NCI-H510A treated with DMSO at 0.1 percent for 48 hours (cell line): Measurements from ENCODE around the gene HSD3B7.
A peak's percentile ranks its signal among the peaks of the same experiment; 100 is the strongest.

Experiments
- DNase-seq: peaks from one replicate; lab custom pipeline; 2025; lab: John Stamatoyannopoulos, UW

Gene HSD3B7

DNA sequence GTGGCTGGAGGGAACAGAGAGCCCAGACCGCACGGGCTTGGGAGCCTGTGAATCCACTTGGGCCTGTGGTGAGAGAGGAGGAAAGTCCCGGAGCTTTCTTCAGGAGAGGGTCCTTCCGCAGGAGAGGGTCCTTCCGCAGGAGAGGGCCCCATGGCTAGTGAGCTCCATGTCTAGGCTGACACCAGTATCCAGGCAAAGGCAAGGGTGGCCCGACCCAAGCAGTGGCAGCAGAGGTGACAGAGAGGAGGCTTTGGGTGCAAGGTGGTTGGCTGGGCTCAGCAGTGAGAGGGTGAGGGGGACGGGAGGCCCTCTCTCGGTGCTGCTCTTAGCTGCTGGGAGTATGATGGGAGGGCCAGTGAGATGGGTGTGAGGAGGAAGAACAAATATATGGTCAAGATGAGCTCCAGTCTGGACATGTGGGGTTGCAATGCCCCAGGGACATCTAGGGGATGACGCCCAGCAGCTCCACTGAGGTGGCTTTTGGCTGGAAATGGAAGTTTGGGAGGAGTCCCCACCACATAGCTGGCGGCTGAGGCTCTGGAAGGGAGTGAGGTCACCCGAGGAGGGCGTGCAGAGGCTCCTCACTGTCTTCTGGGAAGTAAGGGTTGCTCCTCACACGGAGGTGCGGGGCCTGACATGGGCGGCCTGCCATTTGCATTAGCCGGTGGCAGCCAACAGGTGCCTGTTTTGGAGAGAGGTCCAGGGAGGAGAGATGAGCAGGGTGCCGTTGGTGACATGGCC is 2.3 kb upstream of the HSD3B7 start:
- no peak for DNase-seq

DNA sequence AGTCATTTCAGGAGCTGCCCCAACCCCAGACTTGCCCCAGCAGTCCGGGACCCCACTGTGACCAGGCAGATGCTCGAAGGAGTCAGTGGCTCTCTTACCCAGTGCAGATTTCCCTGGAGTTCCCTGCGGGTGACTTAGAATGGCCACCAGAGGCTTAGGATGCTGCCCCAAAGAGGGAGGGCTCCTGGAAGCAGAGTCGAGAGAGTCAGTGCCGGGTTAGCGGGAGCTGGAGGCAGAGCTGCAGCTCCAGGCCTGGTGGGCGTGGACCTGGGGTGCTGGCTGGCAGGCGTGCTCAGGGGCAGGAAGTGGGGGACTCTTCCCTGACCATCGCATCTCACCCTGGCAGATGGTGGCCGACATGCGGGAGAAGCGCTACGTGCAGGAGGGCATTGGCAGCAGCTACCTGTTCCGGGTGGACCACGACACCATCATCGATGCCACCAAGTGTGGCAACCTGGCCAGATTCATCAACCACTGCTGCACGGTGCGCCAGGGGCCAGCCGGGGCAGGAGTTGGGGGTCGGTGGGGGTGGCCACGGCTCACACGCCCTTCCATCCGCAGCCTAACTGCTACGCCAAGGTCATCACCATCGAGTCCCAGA is 1.6 kb upstream of the HSD3B7 start:
- no peak for DNase-seq

GRCh38 chr16:30983898-30984610 is 953 bp upstream of the HSD3B7 start:
- no peak for DNase-seq

- DNase-seq, result peak; percentile 76
Measured at GRCh38 chr16:30985401-30986128, 558 bp downstream of the HSD3B7 start.

- DNase-seq, result no peak
Measured at GRCh38 chr16:30986129-30986991, 1.4 kb downstream of the HSD3B7 start.

- DNase-seq, result no peak
Measured at GRCh38 chr16:30987581-30988190, 2.7 kb downstream of the HSD3B7 start.

GRCh38 chr16:30989469-30990047 is 4.6 kb downstream of the HSD3B7 start:
- no peak for DNase-seq

- DNase-seq, result no peak
Measured at GRCh38 chr16:30990105-30990504, 5.1 kb downstream of the HSD3B7 start.

- no peak for DNase-seq
Measured at GRCh38 chr16:30991052-30991451, 6.0 kb downstream of the HSD3B7 start.

DNA sequence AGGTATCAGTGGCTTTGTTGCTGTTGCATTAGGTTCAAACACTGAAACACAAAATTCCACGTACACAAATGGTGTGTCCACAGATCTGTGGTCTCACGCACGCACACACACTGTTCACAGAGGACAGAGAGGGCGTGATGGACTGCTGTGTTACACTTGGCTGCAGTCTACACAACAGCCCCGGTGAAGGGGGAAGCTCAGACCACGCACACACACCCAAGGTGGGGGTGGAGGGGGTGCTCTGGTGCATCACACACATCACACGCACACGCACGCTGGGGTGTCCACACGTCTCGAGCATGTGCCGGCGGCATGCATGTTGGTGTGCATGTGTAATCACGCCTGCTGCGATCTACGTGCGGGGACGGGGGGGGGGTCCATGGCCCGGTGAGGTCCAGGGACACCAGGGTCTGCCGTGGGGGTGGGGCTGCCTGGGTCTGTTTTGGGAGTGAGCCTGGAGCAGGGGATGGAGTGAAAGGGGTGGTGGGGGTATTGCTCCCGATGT is 7.3 kb downstream of the HSD3B7 start:
- no peak for DNase-seq

DNA sequence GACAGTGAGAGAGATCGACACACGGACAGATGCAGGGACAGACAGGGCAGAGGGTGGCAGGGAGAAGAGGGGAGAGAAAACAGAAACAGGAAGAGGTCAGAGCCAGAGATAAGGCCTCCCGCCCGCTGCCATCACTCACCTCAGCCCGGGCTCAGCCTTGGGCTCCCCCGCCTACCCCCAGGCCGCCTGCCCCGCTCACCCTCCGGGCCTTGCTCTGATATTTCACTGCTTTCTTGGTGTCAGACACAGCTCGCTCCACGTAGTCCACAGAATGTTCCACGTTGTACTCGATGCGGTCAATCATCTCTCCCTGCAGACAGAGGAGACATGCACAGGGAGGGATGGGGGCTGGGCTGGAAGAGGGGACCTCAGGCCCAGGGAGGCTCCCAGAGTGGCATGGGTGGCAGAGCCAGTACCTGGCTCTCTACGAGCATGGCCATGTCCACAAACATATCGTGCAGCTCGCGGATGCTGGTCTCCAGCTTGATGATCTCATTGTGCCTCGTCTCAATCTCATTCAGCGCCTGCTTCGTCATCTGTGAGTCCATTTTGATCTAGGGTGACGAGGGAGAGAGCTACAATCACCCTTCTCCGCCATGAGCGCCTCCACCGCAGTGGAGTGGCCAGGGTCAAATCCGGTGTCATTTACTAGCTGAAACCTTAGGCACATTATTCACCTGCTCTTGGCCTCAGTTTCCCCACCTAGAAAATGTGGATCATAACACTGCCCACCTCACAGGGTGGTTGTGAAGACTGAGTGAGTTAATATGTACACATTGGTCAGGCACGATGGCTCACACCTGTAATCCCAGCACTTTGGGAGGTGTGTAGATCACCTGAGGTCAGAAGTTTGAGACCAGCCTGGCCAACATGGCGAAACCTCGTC is 8.2 kb downstream of the HSD3B7 start:
- no peak for DNase-seq

- no peak for DNase-seq
Measured at GRCh38 chr16:30995927-30996323, 10.9 kb downstream of the HSD3B7 start.

DNA sequence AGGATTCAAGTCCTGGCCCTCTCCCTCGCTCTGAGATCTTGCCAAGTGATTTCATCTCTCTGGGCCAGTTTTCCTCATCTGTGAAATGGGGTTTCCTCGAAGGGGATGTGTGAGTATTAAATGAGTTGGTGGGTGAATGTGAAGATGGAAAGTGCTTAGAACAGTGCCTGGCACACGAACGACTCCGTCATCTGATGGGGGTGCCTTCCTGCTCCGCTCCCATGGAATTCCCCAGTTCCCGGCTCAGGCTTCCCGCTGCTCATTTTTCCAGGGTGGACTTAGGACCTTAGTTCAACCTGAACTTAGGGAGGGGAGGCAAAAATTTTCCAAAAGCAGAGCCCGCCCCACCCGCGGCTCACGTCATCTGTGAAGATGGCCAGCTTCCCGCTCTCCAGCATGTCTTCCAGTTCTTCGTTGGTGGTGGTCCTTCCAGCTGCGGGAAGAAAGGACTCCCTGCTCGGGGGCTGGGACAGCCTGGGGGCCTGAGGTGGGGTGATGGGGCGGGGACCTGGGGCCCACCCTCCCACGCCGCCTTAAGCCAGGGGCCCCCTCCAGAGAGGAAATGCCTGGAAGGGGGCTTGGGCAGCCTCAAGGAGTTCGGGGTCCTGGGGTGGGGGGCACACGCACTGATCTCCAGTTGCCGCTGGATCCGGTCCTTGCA is 11.4 kb downstream of the HSD3B7 start:
- DNase-seq, result no peak

DNA sequence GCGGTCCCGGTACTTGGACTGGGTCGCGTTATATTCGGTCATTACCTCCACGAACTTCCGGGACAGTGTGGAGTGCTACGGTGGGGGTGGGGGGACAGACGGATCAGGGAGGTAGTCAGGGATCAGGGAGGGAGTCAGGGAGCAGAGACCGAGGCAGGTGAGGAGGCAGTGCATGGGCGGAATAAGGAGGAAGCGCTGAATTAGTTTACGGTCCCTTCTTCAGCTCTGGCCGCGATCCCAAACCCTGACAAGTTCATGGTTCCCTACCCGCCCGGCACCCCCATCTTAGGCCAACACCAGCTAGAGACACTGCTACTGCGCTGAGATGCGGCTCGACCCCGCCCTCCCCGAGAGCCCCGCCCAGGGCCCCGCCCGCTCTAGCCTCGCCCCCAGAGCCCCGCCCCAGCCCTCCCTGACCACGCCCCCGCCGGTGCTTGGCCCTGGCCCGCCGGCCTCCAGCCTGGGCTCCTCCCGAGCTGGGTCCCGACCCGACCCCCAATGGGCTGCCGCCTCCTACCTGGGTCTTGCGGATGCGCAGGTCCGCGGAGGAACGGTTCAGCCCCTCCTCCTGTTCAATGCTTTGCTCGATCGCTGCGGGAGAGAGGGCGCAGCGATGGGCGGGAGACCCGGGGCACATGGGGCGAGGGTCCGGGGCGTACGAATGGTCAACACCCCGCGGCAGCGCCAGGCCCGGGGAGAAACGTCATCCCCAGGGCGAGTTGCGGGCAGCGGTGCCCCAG is 12.1 kb downstream of the HSD3B7 start:
- DNase-seq, result peak; percentile 59

DNA sequence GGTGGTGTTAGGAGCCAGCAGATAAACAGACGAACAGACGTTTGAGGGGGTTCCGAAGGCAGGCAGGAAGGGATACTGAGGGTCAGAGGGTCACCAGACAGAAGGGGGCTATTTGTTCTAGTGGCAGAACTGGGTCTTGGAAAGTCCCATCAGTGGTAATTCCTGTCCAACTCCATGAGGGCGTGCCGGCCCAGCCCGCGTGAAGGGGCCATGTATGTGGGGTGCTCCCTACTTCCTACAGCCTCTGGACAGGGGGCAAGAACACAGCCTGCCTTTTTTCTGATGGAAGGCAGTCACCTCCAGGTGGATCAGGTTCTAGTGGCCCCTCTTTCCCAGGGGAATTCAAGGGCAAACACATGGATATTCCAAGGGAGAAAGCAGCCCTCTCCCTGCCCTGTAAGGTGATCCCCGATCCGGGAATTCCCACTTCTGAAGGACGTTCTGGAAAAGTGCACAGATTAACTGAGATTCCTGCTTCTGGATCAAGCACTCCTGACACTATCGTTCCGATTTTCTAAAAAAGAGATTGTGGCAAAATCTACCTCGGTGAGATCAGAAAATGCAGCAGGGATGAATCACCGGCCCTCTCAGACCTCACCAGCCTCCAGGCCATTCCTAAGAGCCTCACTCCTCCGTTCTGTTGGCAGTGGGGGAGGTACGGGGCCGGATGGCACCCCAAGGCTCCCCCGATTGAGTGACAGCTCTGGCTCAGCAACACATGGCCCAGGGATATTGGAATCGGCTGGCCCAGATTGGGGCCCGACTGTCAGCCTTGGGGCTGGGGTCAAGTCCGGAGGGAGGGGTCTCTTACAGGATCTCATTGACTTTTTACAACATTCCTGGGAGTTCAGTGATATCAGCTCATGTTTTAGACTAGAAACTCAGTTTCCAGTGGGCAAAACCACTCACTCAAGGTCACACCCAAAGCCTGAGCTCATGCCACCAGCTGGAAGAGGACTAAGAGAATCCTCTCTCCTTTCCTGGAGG is 13.0 kb downstream of the HSD3B7 start:
- DNase-seq, result no peak

DNA sequence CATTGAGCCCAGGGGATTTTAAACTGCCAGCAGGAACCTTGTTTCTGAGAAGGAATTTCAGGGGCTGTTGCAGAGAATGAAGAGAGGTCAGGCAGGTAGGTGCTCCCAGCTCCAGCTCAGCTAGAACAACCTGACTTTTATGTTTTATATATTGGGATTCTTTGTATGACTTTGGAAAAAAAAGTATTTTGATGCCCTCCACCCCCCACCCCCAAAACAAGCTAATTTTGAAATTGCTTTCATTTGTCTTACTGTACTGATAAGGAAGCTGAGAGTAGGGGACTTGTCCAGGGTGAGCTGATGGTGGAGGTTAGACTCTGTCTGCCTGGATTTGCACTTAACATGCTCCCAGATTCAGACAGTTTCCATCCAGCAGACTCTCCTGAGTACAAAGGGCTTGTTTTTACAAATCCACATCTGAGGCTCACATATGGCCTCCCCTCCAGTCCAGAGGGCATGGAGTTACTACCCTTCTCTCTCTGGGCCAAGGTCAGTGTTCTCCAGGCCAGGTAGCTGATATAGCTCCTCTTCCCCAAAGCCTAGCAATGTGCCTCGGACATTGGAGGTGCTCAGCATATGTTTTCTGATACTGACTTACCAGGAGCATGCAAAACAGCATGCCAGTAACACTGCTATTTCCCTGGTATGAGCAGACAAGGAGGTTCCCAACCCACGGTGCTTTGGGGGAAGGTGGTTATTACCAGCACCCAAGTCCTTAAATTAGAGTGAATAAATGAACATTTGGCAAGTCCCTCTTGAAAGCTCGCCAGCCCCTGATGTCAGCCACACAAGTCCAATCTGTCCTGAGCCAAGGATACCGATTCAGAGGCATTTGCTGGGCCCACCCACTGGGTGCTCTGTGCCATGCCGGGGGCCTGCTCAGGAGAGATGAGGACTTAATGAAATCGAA is 14.1 kb downstream of the HSD3B7 start:
- no peak for DNase-seq
